B cell (primary cell): ENCODE measurements around the gene RIPOR3.

Source experiments
- EZH2 ChIP-seq: IDR thresholded peaks from 2 replicates; pipeline ENCODE4 v1.6.1; 2012; ENCODE audit warnings: borderline replicate concordance, low read depth, mild to moderate bottlenecking, moderate library complexity, low read length; ENCODE audit not compliant: insufficient read depth, poor library complexity, severe bottlenecking
- TF ChIP-seq, protein P1 (sequence below): fragments of 200-600 bp; IDR thresholded peaks from one replicate; pipeline ENCODE4 v1.8.0; 2022; ENCODE audit warnings: antibody characterized with exemption, mild to moderate bottlenecking

- TF ChIP-seq, protein P1, sequence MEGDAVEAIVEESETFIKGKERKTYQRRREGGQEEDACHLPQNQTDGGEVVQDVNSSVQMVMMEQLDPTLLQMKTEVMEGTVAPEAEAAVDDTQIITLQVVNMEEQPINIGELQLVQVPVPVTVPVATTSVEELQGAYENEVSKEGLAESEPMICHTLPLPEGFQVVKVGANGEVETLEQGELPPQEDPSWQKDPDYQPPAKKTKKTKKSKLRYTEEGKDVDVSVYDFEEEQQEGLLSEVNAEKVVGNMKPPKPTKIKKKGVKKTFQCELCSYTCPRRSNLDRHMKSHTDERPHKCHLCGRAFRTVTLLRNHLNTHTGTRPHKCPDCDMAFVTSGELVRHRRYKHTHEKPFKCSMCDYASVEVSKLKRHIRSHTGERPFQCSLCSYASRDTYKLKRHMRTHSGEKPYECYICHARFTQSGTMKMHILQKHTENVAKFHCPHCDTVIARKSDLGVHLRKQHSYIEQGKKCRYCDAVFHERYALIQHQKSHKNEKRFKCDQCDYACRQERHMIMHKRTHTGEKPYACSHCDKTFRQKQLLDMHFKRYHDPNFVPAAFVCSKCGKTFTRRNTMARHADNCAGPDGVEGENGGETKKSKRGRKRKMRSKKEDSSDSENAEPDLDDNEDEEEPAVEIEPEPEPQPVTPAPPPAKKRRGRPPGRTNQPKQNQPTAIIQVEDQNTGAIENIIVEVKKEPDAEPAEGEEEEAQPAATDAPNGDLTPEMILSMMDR = no peak
- no peak for TF ChIP-seq EZH2
Measured at GRCh38 chr20:50589548-50590347, 101.6 kb downstream of the RIPOR3 start.
